ENCODE data around the gene KLHDC8A.
A peak's percentile ranks its signal among the peaks of the same experiment; 100 is the strongest.
"Not testable (repeated sequence)": the region's sequence is repeated elsewhere in the genome, so short reads cannot be mapped to it uniquely, and the experiment has no call there.

The KLHDC8A gene, protein sequence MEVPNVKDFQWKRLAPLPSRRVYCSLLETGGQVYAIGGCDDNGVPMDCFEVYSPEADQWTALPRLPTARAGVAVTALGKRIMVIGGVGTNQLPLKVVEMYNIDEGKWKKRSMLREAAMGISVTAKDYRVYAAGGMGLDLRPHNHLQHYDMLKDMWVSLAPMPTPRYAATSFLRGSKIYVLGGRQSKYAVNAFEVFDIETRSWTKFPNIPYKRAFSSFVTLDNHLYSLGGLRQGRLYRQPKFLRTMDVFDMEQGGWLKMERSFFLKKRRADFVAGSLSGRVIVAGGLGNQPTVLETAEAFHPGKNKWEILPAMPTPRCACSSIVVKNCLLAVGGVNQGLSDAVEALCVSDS

DNA sequence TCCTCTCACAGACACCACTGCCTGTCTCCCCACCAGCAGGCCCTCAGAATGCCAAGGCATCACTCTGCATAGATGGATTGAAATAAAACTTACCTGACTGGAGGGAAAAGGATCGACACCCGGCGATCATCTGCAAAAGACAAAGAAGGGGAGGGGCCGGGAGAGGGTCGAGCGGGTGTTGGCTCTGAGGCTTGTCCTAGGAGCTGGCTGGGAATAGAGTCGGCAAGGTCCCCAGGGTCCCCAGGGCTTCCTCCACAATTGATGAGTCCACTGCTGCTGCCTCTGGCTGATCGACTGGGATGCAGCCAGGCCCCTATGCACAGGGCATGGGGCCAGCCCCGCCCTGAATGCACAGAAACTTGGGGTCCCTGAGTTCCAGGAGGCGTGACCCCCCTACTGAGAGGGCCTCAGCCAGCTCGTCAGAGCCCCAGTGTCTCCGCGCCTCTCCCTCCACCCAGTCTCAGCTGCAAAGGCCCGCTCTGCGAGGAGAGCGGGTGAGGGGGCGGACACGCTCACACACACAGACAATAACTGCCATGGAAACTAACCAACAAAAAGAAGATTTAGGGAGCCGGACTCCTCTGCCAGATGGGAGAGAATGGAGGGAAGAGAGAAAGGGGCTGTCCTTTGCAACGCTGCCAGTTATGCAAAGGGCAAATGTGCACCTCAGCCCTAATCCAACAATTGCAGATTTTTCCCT lies at the start of gene KLHDC8A:
Gene KLHDC8A, minus strand, starts transcription at position 483 of the 700 bp plus-strand sequence. CDS start 13,318 bp downstream, outside the sequence.
- DNase-seq: peak; percentile 79

DNA sequence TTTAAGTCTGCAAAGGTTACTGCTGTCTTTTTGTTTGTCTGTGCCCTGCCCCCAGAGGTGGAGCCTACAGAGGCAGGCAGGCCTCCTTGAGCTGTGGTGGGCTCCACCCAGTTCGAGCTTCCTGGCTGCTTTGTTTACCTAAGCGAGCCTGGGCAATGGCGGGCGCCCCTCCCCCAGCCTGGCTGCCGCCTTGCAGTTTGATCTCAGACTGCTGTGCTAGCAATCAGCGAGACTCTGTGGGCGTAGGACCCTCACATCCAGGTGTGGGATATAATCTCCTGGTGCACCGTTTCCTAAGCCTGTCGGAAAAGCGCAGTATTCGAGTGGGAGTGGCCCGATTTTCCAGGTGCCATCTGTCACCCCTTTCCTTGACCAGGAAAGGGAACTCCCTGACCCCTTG lies 49.5 kb upstream of the KLHDC8A start:
- not testable (repeated sequence) for DNase-seq

DNA sequence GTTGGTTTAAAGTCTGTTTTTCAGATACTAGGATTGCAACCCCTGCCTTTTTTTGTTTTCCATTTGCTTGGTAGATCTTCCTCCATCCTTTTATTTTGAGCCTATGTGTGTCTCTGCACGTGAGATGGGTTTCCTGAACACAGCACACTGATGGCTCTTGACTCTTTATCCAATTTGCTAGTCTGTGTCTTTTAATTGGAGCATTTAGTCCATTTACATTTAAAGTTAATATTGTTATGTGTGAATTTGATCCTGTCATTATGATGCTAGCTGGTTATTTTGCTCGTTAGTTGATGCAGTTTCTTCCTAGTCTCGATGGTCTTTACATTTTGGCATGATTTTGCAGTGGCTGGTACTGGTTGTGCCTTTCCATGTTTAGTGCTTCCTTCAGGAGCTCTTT lies 47.8 kb upstream of the KLHDC8A start:
- DNase-seq: not testable (repeated sequence)

DNA sequence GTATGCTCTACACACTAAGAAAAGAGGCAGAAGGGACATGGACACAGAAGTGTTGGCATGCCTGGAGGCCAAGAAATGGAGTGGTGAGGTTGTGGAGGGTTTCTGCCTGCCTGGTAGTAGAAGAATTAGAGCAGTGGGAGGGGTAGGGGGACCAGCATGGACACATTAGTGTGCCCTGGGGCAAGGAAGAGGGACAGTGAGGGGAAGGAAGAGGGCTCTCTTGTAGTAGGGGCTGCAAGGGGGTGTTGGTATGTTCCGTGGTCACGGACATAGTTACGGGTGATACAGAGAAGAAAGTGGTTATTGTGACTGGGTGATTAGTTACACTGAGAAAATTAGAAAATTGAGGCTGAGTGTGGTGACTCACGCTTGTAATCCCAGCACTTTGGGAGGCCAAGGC lies 41.9 kb upstream of the KLHDC8A start:
- no peak for DNase-seq

DNA sequence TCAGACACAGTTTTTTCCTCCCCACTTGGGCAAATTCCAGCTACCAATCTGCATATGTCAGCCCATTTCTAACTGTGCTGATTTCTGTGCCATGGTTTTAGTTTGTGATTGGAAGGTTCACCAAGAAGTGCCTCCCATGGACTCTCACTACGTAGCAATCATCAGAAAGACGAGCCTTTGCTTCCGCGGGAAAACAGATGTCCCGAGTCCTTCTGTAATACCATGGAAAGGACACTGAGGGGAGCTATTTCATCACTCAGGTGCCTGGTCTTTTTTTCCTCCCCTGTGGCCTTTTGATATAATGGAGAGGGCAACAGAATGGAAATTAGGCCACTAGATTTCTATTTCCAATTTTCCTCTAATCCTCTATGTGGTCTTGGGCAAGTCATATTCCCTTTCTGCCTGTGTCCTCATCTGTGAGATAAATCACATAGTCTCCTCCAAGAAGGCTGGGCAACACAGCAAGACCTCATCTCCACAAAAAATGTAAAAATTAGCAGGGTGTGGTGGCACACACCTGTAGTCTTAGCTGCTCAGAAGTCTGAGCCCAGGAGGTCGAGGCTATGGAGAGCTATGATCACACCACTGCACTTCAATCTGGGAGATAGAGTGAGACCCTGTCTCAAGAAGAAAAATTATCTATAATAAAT lies 40.4 kb upstream of the KLHDC8A start:
- no peak for DNase-seq

DNA sequence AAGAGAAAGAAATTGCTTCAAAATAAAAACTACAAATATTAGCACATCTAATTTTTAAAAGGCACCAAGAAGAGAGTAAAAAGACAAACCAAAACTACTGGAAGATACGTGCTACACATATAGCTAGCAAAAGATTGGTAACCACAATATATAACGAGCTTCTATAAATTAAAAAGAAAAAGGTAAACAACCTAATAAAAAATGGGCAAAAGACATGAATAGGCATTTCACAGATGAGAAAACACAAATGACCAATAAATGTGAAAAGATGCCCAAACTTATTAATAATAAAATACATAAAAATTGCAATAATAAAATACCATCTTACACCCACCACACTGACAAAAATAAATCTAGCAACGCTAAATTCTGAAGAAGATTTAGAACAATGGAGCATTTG lies 38.9 kb upstream of the KLHDC8A start:
- no peak for DNase-seq

DNA sequence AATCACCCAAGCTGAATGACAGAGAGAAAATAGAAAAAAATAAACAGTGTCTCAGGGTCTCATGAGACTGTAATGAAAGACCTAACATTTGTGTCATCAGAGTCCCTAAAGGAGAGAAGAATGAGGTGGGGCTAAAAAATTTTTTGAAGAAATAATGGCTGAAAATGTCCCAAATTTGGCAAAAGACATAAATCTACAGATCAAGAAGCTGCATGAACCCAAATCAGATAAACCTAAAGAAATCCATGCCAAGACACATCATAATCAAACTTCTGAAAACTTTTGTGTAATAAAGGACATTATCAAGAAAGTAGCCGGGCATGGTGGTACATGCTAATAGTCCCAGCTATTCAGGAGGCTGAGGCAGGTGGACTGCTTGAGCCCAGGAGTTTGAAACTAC lies 35.9 kb upstream of the KLHDC8A start:
- no peak for DNase-seq

DNA sequence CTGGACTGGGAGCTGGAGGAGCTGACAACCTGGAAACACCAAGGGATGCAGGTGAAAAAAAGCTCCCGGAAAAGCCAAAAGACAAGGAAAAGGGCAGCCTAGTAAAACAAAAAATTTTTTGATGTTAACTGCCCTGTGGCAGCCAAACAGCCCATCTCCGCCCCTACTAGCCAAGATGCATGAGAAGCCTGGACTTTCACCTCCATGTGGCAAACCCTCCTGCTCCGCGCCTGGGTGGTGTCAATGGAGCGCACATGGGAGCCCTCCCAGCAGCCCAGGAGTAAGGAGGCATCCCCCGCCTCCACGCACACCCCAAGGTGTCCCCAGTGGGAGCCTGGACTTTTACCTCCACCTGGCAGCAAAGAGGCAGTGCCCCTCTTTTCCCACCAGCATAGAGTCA lies 34.7 kb upstream of the KLHDC8A start:
- no peak for DNase-seq

DNA sequence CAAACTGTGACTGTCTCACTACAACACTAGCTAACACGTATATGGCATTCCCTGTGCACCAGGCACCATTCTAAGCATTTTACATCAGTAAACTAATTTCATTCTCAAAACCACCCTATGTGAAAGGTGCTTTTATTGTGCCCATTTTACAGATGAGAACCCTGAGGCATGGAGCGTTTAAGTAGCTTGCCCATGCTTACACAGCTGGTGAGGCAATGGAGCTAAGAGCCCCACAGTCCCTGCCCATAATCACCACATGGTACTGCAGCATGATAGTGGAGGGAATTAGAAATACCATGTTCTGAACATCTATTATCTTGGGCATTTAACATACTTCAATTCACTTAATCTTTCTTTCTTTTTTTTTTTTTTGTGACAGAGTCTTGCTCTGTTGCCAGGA lies 31.1 kb upstream of the KLHDC8A start:
- DNase-seq: no peak

DNA sequence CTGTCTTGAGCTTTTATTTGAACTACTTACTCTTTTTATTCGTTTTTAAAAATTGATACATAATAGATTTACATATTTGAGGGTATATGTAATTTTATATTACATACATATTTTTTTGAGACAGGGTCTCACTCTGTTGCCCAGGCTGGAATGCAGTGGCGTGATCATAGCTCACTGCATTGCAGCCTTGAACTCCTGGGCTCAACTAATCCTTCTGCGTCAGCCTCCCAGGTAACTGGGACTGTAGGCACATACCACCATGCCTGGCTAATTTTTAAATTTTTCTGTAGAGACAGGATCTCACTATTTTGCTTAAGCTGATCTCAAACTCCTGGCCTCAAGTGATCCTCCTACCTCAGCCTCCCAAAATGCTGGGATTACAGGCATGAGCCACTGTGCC lies 26.3 kb upstream of the KLHDC8A start:
- DNase-seq: not testable (repeated sequence)

DNA sequence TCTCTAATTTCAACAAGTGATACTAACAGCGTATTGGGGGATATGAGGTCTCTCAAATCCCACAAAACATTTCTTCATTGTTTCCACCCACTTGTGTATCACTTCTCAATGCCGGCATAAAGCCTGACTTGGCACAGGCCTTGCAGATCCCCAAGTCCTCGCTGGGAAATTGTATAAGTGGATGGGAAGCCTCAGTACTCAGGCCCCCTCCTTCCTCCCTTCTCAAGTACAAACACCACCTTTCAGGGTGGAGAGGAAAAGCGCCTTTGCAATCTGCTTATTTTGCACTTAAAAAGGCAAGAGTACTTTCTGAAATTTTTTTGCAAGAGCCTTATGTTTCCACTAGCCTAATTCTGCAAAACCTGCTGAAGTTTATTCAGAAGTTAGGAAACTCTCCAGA lies 25.8 kb upstream of the KLHDC8A start:
- no peak for DNase-seq

DNA sequence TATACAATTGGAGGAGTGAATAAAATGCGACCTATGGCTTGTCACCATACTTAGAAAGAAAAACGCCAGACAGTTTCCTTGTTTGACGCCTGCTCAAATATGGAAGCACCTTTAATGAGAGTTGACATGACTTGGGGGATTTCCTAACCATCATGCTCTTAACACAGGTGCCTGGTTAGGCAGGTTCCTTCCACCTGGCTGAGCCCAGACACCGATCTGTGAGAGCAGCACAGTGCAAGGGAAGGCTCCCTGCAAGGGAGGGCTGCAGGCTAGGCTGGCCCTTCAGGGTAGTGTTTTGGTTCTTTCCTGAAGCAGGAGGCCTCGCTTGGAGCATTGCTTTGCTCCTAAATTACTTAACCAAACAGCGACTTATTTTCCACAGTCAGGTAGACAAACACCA lies 24.6 kb upstream of the KLHDC8A start:
- no peak for DNase-seq

DNA sequence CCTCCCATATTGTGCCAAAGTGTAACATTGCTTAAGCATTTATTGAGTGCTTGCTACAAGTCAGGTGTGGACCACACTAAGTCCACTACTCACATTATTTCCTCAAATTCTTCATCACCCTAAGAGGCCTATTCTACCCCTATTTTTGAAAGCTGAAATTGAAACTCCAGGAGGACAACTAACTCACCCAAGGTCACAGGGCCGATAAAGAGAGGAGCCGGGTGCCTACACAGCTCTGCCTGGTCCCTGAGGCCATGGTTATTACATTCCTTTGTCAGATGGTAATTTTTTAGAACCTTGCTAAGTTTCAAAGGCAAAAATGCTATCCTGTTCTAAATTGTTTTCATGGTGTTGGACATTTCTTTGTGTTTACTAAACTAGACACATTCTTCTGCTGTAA lies 24.2 kb upstream of the KLHDC8A start:
- DNase-seq: no peak

DNA sequence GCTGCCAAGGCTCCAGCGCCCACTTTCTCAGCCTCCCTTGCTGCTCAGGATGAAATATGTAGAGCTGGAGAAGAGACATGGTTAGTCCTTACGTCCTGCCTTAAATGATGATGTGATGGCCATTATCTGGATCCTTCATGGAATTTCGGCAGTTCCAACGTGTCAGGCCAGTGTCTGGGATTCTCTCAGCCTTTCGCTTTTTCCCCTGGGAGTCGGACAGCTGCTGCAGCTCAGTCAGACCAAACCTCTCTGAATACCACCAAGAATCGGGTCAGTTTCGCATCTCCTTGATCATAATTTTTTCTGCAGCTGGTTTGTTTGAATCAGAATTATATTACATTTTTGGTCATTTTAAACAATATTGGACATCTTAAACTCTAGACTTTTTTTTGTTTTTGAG lies 22.3 kb upstream of the KLHDC8A start:
- no peak for DNase-seq

DNA sequence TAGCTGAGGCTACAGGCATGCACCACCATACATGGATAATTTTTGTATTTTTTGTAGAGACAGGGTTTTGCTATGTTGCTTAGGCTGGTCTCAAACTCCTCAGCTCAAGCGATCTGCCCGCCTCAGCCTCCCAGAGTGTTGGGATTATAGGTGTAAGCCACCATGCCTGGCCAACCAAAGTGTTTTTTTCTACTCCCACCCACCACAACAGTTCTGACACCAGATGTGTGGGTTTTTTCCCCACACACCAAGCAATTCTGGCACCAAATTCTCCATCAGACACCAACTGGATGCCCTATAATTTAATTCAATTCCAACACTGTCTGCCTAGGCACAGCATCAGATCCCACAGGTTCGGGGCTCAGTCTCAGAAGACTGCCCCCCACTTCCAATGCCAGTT lies 20.6 kb upstream of the KLHDC8A start:
- DNase-seq: no peak

DNA sequence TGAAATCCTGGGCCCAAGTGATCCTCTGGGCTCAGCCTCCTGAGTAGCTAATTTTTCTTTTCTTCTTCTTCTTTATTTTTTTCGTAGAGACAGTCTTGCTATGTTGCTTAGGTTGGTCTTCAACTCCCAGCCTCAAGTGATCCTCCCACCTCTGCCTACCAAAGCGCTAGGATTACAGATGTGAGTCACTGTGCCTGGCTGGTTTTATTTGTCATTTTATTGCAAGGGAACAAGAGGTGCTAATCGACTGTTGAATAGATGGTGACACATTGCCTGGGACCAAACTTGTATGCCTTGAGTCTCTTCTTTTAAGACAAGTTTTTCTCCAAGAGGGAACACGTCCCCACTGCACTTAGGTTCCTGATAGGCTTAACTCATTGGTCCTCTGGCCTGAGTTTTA lies 20.0 kb upstream of the KLHDC8A start:
- DNase-seq: no peak

DNA sequence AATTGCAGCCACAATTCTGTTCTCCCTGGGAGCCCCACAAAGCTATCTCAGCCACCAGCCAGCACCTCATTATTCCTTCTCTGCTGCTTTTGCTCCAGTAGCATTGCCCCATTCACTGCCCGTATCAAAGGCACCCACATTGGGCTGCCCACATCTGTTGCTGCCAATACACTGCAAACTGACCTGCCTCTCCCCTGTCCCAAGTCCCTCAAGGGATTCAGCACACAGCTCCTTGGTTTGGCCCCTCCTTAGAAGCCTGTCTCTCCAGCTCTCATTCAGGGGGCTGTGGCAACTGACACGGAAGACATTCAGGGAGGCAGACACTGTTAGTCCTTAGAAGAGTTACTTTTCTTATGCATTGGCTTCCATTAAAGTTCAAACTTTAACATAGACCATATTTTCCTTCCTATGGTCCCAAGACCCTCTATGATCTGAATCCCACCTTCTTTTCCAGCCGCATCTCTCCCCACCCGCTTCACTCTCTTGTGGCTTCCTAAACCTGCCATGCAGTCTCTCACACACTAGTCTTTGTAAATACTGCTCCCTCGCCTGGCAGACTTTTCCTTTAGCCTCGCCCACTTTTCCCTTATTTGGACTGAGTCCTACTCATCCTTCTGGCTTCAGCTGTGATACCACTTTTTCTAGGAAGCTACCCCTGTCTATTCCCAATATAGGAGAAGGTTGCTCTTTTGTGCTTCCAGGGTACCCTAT lies 19.3 kb upstream of the KLHDC8A start:
- DNase-seq: no peak

DNA sequence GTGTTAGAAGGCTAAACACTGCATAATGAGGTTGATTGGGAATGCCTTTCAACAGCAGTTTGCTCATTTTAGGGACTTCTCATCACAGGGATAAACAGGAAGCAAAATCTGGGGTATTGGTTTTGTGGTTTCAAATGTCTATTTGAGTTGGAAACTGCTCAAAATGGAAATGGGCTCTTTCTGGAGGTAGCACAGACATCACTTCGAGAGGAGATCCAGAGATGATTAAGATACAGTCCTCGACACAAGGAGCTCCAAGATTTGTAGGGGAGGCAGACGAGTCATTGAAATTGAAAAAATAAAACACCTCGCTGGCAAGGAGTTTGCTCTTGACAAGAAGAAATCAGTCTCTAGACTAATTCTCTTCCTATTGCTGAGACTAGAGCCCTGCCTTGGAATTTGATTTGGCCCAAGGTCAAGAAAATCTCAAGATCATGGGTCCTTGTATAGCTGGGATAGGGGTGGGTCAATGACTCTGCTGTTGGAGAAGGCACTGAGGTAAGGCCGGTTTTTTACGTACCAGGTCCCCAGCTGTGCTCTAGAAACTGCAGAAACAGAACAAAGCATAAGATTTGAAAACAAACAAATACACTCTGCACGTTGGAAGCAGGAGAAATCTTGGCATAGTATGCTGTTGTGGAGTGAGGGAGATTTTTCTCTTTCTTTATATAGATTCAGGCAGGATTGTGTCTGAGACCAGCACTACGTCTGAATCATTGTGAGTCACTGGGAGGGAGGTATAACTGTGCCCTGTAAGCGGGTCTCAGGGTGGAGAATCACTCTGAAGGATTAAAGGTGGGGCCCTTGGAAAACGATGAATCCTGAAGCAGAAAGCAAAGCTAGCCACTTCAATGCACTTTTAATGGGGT lies 17.7 kb upstream of the KLHDC8A start:
- DNase-seq: no peak

DNA sequence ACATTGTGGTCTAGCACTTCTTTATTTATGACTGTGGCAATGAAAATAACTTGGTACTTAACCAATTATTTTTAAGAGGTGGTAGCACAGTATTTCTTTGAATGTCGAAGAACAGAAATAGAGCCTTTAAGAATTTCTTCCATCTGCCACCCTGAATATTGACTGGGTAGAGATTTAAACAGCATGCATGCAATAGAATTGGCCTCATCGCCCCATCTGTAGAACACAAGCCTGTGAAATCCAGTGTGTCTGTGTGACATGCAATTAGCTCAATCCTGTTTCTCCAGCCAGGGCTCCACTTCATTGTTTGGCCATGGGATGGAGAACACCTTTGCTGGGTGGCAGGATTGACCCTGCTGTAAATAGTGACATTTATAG lies 17.1 kb upstream of the KLHDC8A start:
- no peak for DNase-seq

DNA sequence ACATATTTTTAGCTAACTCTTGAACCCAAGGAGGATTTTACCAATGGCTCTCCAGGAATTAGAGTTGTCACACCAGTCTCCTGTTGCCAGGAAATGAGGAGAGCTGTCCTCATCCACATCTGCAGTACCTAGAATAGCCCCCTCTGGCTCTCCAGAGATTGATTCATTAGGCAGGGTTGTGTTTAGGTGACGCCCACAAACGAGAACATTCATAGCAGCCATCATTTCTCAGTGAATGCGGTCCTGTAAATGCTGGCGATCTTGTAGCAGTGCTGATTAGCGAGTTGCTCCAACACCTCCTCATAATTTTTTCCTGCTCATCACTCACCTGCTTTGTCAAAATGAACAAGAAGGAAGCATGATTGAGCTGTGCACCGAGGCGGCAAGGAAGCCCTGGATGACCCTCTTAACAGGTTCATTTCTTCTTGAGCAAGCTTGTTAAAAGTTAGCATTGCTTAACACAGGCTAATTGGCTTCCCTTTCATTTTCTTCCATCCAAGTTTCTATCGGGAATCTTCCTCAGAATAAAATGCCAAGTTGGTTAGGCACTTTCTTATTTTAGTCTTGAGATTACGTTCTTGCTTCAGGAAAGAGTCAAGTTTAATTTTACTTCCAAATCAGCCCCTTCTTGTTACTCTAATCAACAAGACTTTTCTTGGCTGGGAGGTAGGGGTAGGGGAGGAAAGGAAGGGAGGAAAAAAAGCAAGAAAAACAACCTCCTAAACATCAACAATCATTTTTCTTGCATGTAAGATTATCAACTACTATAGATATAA lies 16.5 kb upstream of the KLHDC8A start:
- DNase-seq: no peak

DNA sequence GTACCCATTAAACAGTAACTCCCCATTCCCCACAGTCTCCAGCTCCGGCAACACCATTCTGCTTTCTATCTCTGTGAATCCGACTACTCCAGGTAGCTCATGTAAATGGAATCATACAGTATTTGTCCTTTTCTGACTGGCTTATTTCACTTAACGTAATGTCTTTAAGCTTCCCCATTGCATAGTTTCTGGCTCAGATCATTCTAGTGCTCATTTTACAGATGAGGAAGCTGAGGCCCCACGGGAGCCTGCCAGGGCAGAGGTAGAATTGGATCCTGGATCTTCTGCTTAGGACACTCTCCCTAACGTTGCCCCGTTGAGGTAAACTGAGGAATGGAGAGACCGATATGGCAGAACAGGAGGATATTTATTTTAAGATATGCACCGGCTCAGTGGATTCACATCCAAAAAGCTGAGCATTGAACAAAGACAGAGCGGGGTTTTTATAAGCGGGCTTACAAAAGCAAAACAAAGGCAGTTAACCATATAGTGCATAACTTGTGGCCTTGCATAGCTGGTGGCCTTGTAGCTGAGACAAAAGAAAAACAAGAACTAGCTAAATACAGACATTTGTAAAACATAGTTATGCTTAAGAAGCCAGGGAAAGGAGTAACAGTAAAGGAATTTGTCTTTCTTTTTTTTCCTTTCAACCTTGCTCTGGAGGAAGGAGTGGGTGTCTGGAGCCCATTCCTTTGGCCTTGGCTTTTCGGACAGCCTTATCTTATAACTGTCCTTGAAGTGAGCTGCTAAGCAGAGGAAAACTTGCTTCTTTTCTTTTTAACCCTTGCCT lies 15.3 kb upstream of the KLHDC8A start:
- no peak for DNase-seq
